ENCODE measurements around the gene LEMD1.

GRCh38 chr1:205350124-205350523 lies 71.7 kb downstream of the LEMD1 start:
- TF ChIP-seq CTCF (IDR thresholded peaks at IDR 0.05; ENCODE audit: low read length) (no peak), EZH2 (IDR thresholded peaks at IDR 0.05; ENCODE audit: borderline replicate concordance, low read length) (no peak)
